PC-9 (cell line): ENCODE measurements around the gene TMEM63C. TPM values are rescaled to one million over a fixed set of nuclear protein-coding genes. Genes with fewer than 3 reads are reported as not detected.

ENCODE experiments used
- BruUV-seq: library from RNA; stranded (reverse); fragments of 400-500 nt; replicated peaks from 2 replicates; lab custom pipeline; 2021; lab: Mats Ljungman, UMichigan
- CTCF ChIA-PET: fragments of 300-600 bp; sonication (Branson Sonifier 250); formaldehyde crosslinking; loops from one replicate; lab custom pipeline; 2022; ENCODE audit warnings: antibody characterized with exemption; lab: Charles Lee
- POLR2A ChIA-PET: fragments of 300-600 bp; sonication (Branson Sonifier 250); formaldehyde crosslinking; loops from one replicate; lab custom pipeline; 2022; ENCODE audit warnings: antibody characterized with exemption; ENCODE audit not compliant: unreplicated experiment; lab: Charles Lee
- DNase-seq, 2 experiments: peaks; one replicate each; pipeline versions ENCODE4 v3.0.0 to v3.0.0-alpha.2; 2015 to 2022; ENCODE audit warnings: mixed read lengths in 1 of 2
- H2AFZ ChIP-seq: fragments of 200-600 bp; sonication (generic); 2 replicates; pipeline ENCODE4 v1.8.1; 2017; ENCODE audit warnings: antibody characterized with exemption
- H3F3A ChIP-seq: fragments of 200-600 bp; sonication (generic); 2 replicates; pipeline ENCODE4 v1.8.1; 2017; ENCODE audit warnings: antibody characterized with exemption, mild to moderate bottlenecking, low read depth; ENCODE audit not compliant: insufficient read depth
- H3K27ac ChIP-seq: fragments of 200-600 bp; sonication (generic); 2 replicates; pipeline ENCODE4 v1.6.1; 2016; ENCODE audit warnings: mixed run types
- H3K27me3 ChIP-seq: fragments of 200-600 bp; sonication (generic); 2 replicates; pipeline ENCODE4 v1.6.1; 2016; ENCODE audit warnings: low read depth, mixed run types; ENCODE audit not compliant: insufficient read depth
- H3K36me3 ChIP-seq: fragments of 200-600 bp; sonication (generic); 2 replicates; pipeline ENCODE4 v1.6.1; 2016; ENCODE audit warnings: low read depth, mixed run types
- H3K4me1 ChIP-seq: fragments of 200-600 bp; sonication (generic); replicated peaks from 2 replicates; pipeline ENCODE4 v1.6.1; 2016; ENCODE audit warnings: mixed run types; ENCODE audit not compliant: insufficient read depth
- H3K4me2 ChIP-seq: fragments of 200-600 bp; sonication (generic); 2 replicates; pipeline ENCODE4 v1.6.1; 2017; ENCODE audit warnings: mixed run types
- H3K4me3 ChIP-seq: fragments of 200-600 bp; sonication (generic); 2 replicates; pipeline ENCODE4 v1.6.1; 2016; ENCODE audit warnings: mixed run types
- H3K79me2 ChIP-seq: fragments of 200-600 bp; sonication (generic); 2 replicates; pipeline ENCODE4 v1.6.1; 2017; ENCODE audit warnings: low read depth, mixed run types
- H3K9me2 ChIP-seq: fragments of 200-600 bp; sonication (generic); 2 replicates; pipeline ENCODE4 v1.8.1; 2017; ENCODE audit warnings: mild to moderate bottlenecking; ENCODE audit not compliant: insufficient read depth
- H3K9me3 ChIP-seq: fragments of 200-600 bp; sonication (generic); 2 replicates; pipeline ENCODE4 v1.8.1; 2016; ENCODE audit warnings: low read depth; ENCODE audit not compliant: insufficient read depth
- H4K20me1 ChIP-seq: fragments of 200-600 bp; sonication (generic); 2 replicates; pipeline ENCODE4 v1.8.1; 2017; ENCODE audit not compliant: insufficient read depth
- EZH2 ChIP-seq: fragments of 200-600 bp; sonication (generic); IDR thresholded peaks from 2 replicates; pipeline ENCODE4 v1.8.0; 2017; ENCODE audit warnings: antibody characterized with exemption, low read depth
- intact Hi-C: fragments of 100-400 bp; cut with micrococcal nuclease; formaldehyde crosslinking; loops from one replicate; pipeline ENCODE4 v1.10.0; 2022; ENCODE audit not compliant: unreplicated experiment
- total RNA-seq: library from RNA; stranded (reverse); gene quantifications from 2 replicates; pipeline ENCODE4 v1.2.3, GENCODE V29; 2021
- TF ChIP-seq, protein P1 (sequence below): fragments of 200-600 bp; sonication (generic); conservative IDR thresholded peaks from 2 replicates; pipeline ENCODE4 v1.6.1; 2017; ENCODE audit warnings: mixed run types, antibody characterized with exemption, mild to moderate bottlenecking, moderate library complexity

Gene TMEM63C
- total RNA-seq, 1 experiment from 2014 or later: 2.2 TPM

DNA sequence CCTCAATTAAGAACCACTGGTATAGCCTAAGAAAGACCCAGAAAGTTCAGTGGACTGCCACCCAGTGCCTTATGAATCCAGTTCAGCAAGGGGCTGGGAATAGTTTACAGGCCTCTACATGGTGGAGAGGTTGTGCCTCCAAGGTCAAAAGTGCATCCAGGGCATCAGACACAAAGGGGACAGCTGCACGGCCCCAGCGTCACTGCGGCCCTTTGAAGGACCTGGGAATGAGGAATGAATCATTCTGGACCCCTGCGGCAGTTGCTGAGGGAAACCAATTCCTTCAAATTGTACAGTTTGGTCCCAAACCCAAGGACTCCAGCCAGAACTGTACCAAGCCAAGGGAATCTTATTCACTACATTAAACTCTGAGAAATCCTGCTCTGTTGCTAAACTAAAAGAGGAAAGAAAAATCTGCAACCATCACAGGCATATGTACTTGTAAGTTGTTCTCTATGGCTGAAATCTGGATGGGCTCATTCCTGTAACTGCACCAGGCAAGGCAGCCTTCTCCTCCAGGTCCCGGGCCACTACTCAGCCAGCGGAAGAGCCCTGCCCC lies 100.3 kb downstream of the TMEM63C start:
- CTCF ChIA-PET: no interaction called here
- Histone ChIP-seq H2AFZ (no peak overlapping the region), H3K27me3 (no peaks in the 10 kb centered on the region), H3K27ac (no peak overlapping the region), H3F3A (no peaks in the 10 kb centered on the region), H3K36me3 (peaks cover 35% of the 10 kb centered on the region), H3K9me3 (no peaks in the 10 kb centered on the region), H3K4me1 (no peaks in the 10 kb centered on the region), H4K20me1 (no peaks in the 10 kb centered on the region), H3K79me2 (no peaks in the 10 kb centered on the region), H3K4me3 (no peak overlapping the region), H3K9me2 (no peaks in the 10 kb centered on the region), H3K4me2 (no peak overlapping the region)
- intact Hi-C loops: no loop called here
- POLR2A ChIA-PET: interaction anchor here (0.5 kb wide), 1 partner anchor 39 kb away, joined by 3 read pairs; the partner anchor contains the start of genes GSTZ1 and POMT2
- no peak for DNase-seq
- no TSS peak for BruUV-seq
- TF ChIP-seq EZH2: no peak
- TF ChIP-seq, protein P1, sequence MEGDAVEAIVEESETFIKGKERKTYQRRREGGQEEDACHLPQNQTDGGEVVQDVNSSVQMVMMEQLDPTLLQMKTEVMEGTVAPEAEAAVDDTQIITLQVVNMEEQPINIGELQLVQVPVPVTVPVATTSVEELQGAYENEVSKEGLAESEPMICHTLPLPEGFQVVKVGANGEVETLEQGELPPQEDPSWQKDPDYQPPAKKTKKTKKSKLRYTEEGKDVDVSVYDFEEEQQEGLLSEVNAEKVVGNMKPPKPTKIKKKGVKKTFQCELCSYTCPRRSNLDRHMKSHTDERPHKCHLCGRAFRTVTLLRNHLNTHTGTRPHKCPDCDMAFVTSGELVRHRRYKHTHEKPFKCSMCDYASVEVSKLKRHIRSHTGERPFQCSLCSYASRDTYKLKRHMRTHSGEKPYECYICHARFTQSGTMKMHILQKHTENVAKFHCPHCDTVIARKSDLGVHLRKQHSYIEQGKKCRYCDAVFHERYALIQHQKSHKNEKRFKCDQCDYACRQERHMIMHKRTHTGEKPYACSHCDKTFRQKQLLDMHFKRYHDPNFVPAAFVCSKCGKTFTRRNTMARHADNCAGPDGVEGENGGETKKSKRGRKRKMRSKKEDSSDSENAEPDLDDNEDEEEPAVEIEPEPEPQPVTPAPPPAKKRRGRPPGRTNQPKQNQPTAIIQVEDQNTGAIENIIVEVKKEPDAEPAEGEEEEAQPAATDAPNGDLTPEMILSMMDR: no peak

DNA sequence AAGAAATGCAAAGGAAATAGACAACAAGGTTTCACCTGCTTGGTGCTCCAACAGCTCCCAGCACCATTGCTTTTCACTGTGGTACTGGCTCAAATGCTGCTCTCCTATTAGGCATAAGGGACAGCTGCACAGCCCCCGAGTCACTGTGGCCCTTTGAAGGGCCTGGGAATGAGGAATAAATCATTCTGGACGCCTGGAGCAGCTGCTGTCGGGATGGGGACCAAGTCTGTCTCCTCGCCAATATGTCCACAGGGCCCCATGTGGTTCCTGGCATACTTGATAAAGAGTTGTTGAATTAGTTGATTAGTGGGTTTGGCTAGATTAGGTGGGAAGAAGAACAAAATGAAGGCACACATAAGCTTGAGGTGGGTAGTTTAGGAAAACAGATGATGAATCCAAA lies 102.5 kb downstream of the TMEM63C start:
- Histone ChIP-seq H3K9me2 (no peaks in the 10 kb centered on the region), H3K4me3 (no peak overlapping the region), H3K4me1 (no peaks in the 10 kb centered on the region), H3F3A (no peaks in the 10 kb centered on the region), H3K79me2 (no peaks in the 10 kb centered on the region), H3K36me3 (peaks cover 40% of the 10 kb centered on the region), H3K9me3 (no peaks in the 10 kb centered on the region), H2AFZ (no peak overlapping the region), H3K27ac (no peak overlapping the region), H3K27me3 (no peaks in the 10 kb centered on the region), H3K4me2 (no peak overlapping the region), H4K20me1 (no peaks in the 10 kb centered on the region)
- POLR2A ChIA-PET: no interaction called here
- no peak for DNase-seq
- CTCF ChIA-PET: no interaction called here
- no TSS peak for BruUV-seq
- intact Hi-C loops: no loop called here
- TF ChIP-seq, protein P1: no peak
- TF ChIP-seq EZH2: no peak

DNA sequence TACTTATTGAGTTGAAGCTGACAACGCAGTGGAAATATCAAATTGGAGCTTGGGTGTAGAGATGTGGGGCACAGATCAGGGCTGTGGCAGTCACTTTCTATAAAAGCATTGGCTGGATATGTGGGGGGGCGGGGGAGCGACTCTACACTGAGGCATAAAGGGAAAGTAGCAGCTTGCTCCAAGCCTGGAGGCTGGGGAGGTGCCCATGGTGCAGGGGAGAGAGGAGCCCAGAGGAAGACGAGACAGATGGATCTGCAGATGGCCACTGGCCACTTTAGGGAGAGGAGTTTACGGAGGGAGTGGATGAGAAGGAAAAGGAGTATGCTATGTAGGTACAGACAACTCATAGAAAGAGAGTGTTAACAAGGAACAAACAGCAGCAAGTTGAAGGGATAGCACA lies 102.9 kb downstream of the TMEM63C start:
- no TSS peak for BruUV-seq
- Histone ChIP-seq H3K27me3 (no peaks in the 10 kb centered on the region), H3F3A (no peaks in the 10 kb centered on the region), H3K9me3 (no peaks in the 10 kb centered on the region), H3K27ac (no peak overlapping the region), H3K79me2 (no peaks in the 10 kb centered on the region), H3K4me3 (no peak overlapping the region), H3K36me3 (peaks cover 37% of the 10 kb centered on the region), H3K4me2 (no peak overlapping the region), H4K20me1 (no peaks in the 10 kb centered on the region), H3K9me2 (no peaks in the 10 kb centered on the region), H3K4me1 (no peaks in the 10 kb centered on the region), H2AFZ (no peak overlapping the region)
- ChIA-PET POLR2A (no interaction called here), CTCF (no interaction called here)
- intact Hi-C loops: no loop called here
- TF ChIP-seq, protein P1: no peak
- no peak for TF ChIP-seq EZH2
- no peak for DNase-seq
